GM12878 (cell line): ENCODE data around the gene CMSS1. TPM values are rescaled to one million over a fixed set of nuclear protein-coding genes. Genes with fewer than 3 reads are reported as not detected.

ENCODE experiments used
- ATAC-seq: fragments of 200-7000 bp; cut with Tn5 transposase; 3 replicates; pipeline ENCODE4 v1.9.1; 2020; ENCODE audit warnings: mild to moderate bottlenecking, moderate library complexity
- BruUV-seq: library from RNA; stranded (reverse); fragments of 400-500 nt; replicated peaks from 2 replicates; lab custom pipeline; 2021; lab: Mats Ljungman, UMichigan
- CTCF ChIA-PET: fragments of 300-600 bp; sonication (Branson Sonifier 250); formaldehyde crosslinking; extraction: SDS; loops from one replicate; lab custom pipeline; 2021; ENCODE audit warnings: inconsistent platforms; lab: Yijun Ruan, JAX
- POLR2A ChIA-PET: fragments of 350-600 bp; formaldehyde crosslinking; extraction: SDS; loops from one replicate; lab custom pipeline; 2021; ENCODE audit warnings: inconsistent platforms; lab: Charles Lee
- RAD21 ChIA-PET: fragments of 300-600 bp; sonication (Branson Sonifier 250); formaldehyde crosslinking; loops from one replicate; lab custom pipeline; 2023; ENCODE audit warnings: antibody characterized with exemption; ENCODE audit not compliant: unreplicated experiment; lab: Charles Lee
- SMC1A ChIA-PET: fragments of 300-600 bp; sonication (Branson Sonifier 250); formaldehyde crosslinking; loops from one replicate; lab custom pipeline; 2023; ENCODE audit not compliant: unreplicated experiment, uncharacterized antibody; lab: Charles Lee
- DNase-seq: peaks from one replicate; pipeline ENCODE4 v3.0.0-alpha.2; 2011; ENCODE audit warnings: low read depth, low spot score
- FAIRE-seq: peaks from 3 replicates; lab custom pipeline; 2011; peaks lifted over from hg19 to GRCh38; lab: Jason Lieb, UNC
- H2AFZ ChIP-seq: 2 replicates; pipeline ENCODE4 v1.6.0; 2011; ENCODE audit warnings: low read depth, low read length, control low read depth; ENCODE audit not compliant: control insufficient read depth
- H3K27ac ChIP-seq: 2 replicates; pipeline ENCODE4 v1.5.1; 2011; ENCODE audit warnings: control low read depth; ENCODE audit not compliant: control insufficient read depth, insufficient read depth
- H3K27me3 ChIP-seq, 2 experiments: replicated peaks in 1 of 2; 2 replicates each; pipeline versions ENCODE4 v1.6.0 to v1.6.1; 2011; ENCODE audit warnings: low read length in 1 of 2; ENCODE audit not compliant: control insufficient read depth in 2 of 2, insufficient read depth in 2 of 2
- H3K36me3 ChIP-seq, 2 experiments: 2 replicates each; pipeline ENCODE4 v1.5.1; 2011; ENCODE audit warnings: low read length in 1 of 2; ENCODE audit not compliant: control insufficient read depth in 2 of 2, insufficient read depth in 2 of 2
- H3K4me1 ChIP-seq: 2 replicates; pipeline ENCODE4 v1.6.1; 2011; ENCODE audit warnings: mild to moderate bottlenecking, low read length, moderate library complexity, mixed read lengths; ENCODE audit not compliant: control insufficient read depth, insufficient read depth
- H3K4me2 ChIP-seq: 2 replicates; pipeline ENCODE4 v1.6.0; 2011; ENCODE audit warnings: control low read depth; ENCODE audit not compliant: control insufficient read depth, insufficient read depth
- H3K4me3 ChIP-seq: fragments of 200-600 bp; sonication (generic); 2 replicates; pipeline ENCODE4 v1.5.1; 2016
- H3K79me2 ChIP-seq: 2 replicates; pipeline ENCODE4 v1.6.0; 2011; ENCODE audit warnings: low read length; ENCODE audit not compliant: control insufficient read depth, insufficient read depth
- H3K9ac ChIP-seq: 2 replicates; pipeline ENCODE4 v1.8.0; 2011; ENCODE audit warnings: low read length, control low read depth, mixed read lengths; ENCODE audit not compliant: control insufficient read depth, insufficient read depth
- H3K9me3 ChIP-seq: replicated peaks from 3 replicates; pipeline ENCODE4 v1.5.1; 2011; ENCODE audit warnings: mild to moderate bottlenecking, low read length; ENCODE audit not compliant: control insufficient read depth, insufficient read depth
- H4K20me1 ChIP-seq: 2 replicates; pipeline ENCODE4 v1.6.0; 2011; ENCODE audit not compliant: control insufficient read depth, insufficient read depth
- CEBPB ChIP-seq, 2 experiments: fragments of 150-350 bp in 1 of 2; IDR thresholded peaks; 2 replicates each; pipeline ENCODE4 v1.6.1; 2012 to 2014; ENCODE audit warnings: low read depth in 2 of 2, low read length in 2 of 2, borderline replicate concordance in 1 of 2, inconsistent platforms in 1 of 2
- CHD1 ChIP-seq: IDR thresholded peaks from 2 replicates; pipeline ENCODE4 v1.6.1; 2012; ENCODE audit warnings: low read depth, low read length, improper control_type of control experiment
- IKZF2 ChIP-seq, 2 experiments: fragments of 450-650 bp; IDR thresholded peaks; 2 replicates each; pipeline ENCODE4 v1.6.1; 2017; ENCODE audit warnings: mild to moderate bottlenecking in 2 of 2, moderate library complexity in 2 of 2
- JUNB ChIP-seq: IDR thresholded peaks from 2 replicates; pipeline ENCODE4 v1.6.1; 2016; ENCODE audit warnings: antibody characterized with exemption, mild to moderate bottlenecking
- NBN ChIP-seq: fragments of 450-650 bp; IDR thresholded peaks from 2 replicates; pipeline ENCODE4 v1.6.1; 2016
- POLR2AphosphoS2 ChIP-seq: IDR thresholded peaks from 2 replicates; pipeline ENCODE4 v1.6.1; 2011; ENCODE audit warnings: low read depth, mild to moderate bottlenecking, low read length, improper control_type of control experiment, moderate library complexity
- POU2F2 ChIP-seq: IDR thresholded peaks from 3 replicates; pipeline ENCODE4 v1.6.1; 2011; ENCODE audit warnings: low read depth, mild to moderate bottlenecking, low read length, borderline replicate concordance
- RAD51 ChIP-seq: fragments of 450-650 bp; IDR thresholded peaks from 2 replicates; pipeline ENCODE4 v1.6.1; 2016; ENCODE audit warnings: moderate library complexity, mild to moderate bottlenecking, inconsistent platforms
- SMC3 ChIP-seq: IDR thresholded peaks from 2 replicates; pipeline ENCODE4 v1.6.1; 2011; ENCODE audit warnings: low read length, improper control_type of control experiment, borderline replicate concordance
- SREBF1 ChIP-seq: IDR thresholded peaks from 2 replicates; pipeline ENCODE4 v1.6.1; 2012; ENCODE audit warnings: mild to moderate bottlenecking, low read length
- SREBF2 ChIP-seq: IDR thresholded peaks from 2 replicates; pipeline ENCODE4 v1.6.1; 2012; ENCODE audit warnings: mild to moderate bottlenecking, low read length
- TAF1 ChIP-seq: IDR thresholded peaks from 2 replicates; pipeline ENCODE4 v1.6.1; 2011; ENCODE audit warnings: mild to moderate bottlenecking, low read depth, low read length, borderline replicate concordance
- TARDBP ChIP-seq: IDR thresholded peaks from 2 replicates; pipeline ENCODE4 v1.6.1; 2016; ENCODE audit warnings: borderline replicate concordance
- TCF3 ChIP-seq: IDR thresholded peaks from 2 replicates; pipeline ENCODE4 v1.6.1; 2012; ENCODE audit warnings: low read depth, mild to moderate bottlenecking, low read length, borderline replicate concordance; ENCODE audit not compliant: insufficient read depth
- YBX1 ChIP-seq: fragments of 450-650 bp; IDR thresholded peaks from 2 replicates; pipeline ENCODE4 v1.6.1; 2016; ENCODE audit warnings: antibody characterized with exemption
- WGBS: methylation state at CpG from one replicate; pipeline ENCODE4 v1.1.6; 2016; ENCODE audit warnings: low lambda C conversion rate; ENCODE audit not compliant: insufficient replicate concordance, insufficient coverage; ENCODE audit errors: missing lambda C conversion rate; 5-methylcytosine and 5-hydroxymethylcytosine counted together
- in situ Hi-C: fragments of 300-500 bp; cut with MboI; formaldehyde crosslinking; loops from 9 replicates; pipeline ENCODE4 v1.14.3; 2018; ENCODE audit warnings: mixed read lengths
- intact Hi-C: fragments of 100-400 bp; cut with micrococcal nuclease; formaldehyde crosslinking; loops from one replicate; pipeline ENCODE4 v1.14.2; 2022; ENCODE audit not compliant: unreplicated experiment
- polyA plus RNA-seq, 11 experiments: library from polyadenylated mRNA; depleted of rRNA in 4 of 11; unstranded in 6 of 11; stranded (reverse) in 5 of 11; fragments of >200 nt; fragmentation: Nextera tagmentation in 4 of 11; fragmentation: Illumina TruSeq in 1 of 11; extraction: Ambion mirVana in 4 of 11; extraction: Trizol in 1 of 11; gene quantifications; 1 replicate in 1 of 11; 2 replicates in 10 of 11; pipeline versions ENCODE4 v1.2.1 to v1.2.3, GENCODE V29; 2011 to 2016; ENCODE audit warnings: inconsistent platforms in 2 of 11, missing spikeins in 2 of 11, low read depth in 1 of 11
- total RNA-seq, 4 experiments: library from RNA; depleted of rRNA in 3 of 4; stranded (reverse); fragments of >200 nt in 3 of 4; fragmentation: Illumina TruSeq in 1 of 4; extraction: Trizol in 1 of 4; gene quantifications; 2 replicates each; pipeline versions ENCODE4 v1.2.1 to v1.2.3, GENCODE V29; 2013 to 2021
- TF ChIP-seq, protein P1 (sequence below): IDR thresholded peaks from 2 replicates; pipeline ENCODE4 v1.6.1; 2011; ENCODE audit warnings: borderline replicate concordance, low read depth, mild to moderate bottlenecking, moderate library complexity, low read length; ENCODE audit not compliant: insufficient read depth, poor library complexity, severe bottlenecking

The CMSS1 gene
- total and polyA plus RNA-seq, 10 of the 15 experiments (the other 5 are each of a cell fraction or from before 2014, with no cell fraction given) = 31.0 to 118 (median 70.1) TPM

DNA sequence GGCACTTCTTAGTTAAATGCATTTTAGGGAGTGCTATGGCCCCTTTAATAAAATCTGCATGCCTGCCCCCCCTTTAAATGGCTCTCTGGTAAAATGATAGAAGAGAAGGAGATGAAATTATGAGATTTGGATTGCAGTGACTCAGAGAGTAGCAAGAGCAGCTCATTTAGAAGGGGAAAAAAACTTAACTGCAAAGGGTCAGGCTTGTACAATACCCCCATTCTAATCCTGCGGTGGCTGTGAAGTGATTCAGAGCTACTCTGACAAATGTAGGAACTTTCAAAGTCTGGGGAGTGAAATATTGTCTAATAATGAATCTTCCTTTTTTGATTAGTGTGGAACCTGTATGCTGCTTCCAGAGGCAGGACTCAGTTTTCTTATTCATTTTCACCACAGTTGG is 399.1 kb downstream of the CMSS1 start:
- Histone ChIP-seq H3K36me3 (no peaks in the 10 kb centered on the region), H3K4me2 (no peak overlapping the region), H3K27me3 (no peaks in the 10 kb centered on the region; a peak in 1 of 4 replicates), H3K27ac (no peak overlapping the region), H3K9me3 (no peaks in the 10 kb centered on the region), H3K79me2 (no peaks in the 10 kb centered on the region), H3K4me3 (no peak overlapping the region), H4K20me1 (no peaks in the 10 kb centered on the region), H3K4me1 (no peaks in the 10 kb centered on the region), H2AFZ (no peak overlapping the region), H3K9ac (no peak overlapping the region)
- CTCF ChIA-PET = no interaction called here
- 94% methylated on average over 1 of the region's 1 CpG for WGBS
- POLR2A ChIA-PET = no interaction called here
- intact Hi-C loops = no loop called here
- no TSS peak for BruUV-seq
- RAD21 ChIA-PET = no interaction called here
- SMC1A ChIA-PET = interaction anchor here (0.6 kb wide), 1 partner anchor 250 kb away, joined by 3 read pairs; no protein-coding TSS in a partner anchor
- FAIRE-seq (no peak), DNase-seq (no peak), ATAC-seq (no peak)
- TF ChIP-seq JUNB (no peak), RAD51 (no peak)
- in situ Hi-C loops = no loop called here

DNA sequence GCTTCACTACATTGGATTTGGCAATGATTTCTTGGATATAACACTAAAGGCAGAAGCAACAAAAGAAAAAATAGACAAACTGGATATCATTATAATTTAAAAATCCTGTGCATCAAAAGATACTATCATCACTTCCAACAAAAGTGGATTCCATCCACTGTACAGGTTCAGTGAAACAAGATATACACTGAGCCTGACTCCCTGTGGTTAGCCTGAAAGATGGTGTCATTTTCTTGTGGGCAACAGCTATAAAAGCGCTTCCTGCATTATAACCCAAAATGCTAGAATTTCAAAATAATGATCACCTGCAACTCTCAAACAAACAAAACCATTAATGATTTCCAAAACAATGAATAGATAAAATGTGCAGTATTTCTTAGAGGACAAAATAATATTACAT is 403.5 kb downstream of the CMSS1 start:
- H3K4me1 ChIP-seq = no peaks in the 10 kb centered on the region
- in situ Hi-C loops = no loop called here
- ChIA-PET RAD21 (no interaction called here), SMC1A (no interaction called here), CTCF (no interaction called here)
- H2AFZ ChIP-seq = no peak overlapping the region
- no peak overlapping the region for H3K27ac ChIP-seq
- DNase-seq = no peak
- H3K27me3 ChIP-seq = no peaks in the 10 kb centered on the region; a peak in 1 of 4 replicates
- H3K9me3 ChIP-seq = no peaks in the 10 kb centered on the region
- H3K4me3 ChIP-seq = no peak overlapping the region
- intact Hi-C loops = no loop called here
- H4K20me1 ChIP-seq = no peaks in the 10 kb centered on the region
- no peaks in the 10 kb centered on the region for H3K36me3 ChIP-seq
- no TSS peak for BruUV-seq
- FAIRE-seq = no peak
- 100% methylated on average over 1 of the region's 1 CpG for WGBS
- ATAC-seq = no peak
- no peak overlapping the region for H3K4me2 ChIP-seq
- H3K9ac ChIP-seq = no peak overlapping the region
- H3K79me2 ChIP-seq = no peaks in the 10 kb centered on the region
- no peak for TF ChIP-seq POLR2AphosphoS2
- no peak for TF ChIP-seq TARDBP
- TF ChIP-seq SREBF2 = no peak
- TF ChIP-seq POU2F2 = no peak
- TF ChIP-seq SREBF1 = no peak
- TF ChIP-seq, protein P1, sequence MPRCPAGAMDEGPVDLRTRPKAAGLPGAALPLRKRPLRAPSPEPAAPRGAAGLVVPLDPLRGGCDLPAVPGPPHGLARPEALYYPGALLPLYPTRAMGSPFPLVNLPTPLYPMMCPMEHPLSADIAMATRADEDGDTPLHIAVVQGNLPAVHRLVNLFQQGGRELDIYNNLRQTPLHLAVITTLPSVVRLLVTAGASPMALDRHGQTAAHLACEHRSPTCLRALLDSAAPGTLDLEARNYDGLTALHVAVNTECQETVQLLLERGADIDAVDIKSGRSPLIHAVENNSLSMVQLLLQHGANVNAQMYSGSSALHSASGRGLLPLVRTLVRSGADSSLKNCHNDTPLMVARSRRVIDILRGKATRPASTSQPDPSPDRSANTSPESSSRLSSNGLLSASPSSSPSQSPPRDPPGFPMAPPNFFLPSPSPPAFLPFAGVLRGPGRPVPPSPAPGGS = no peak
- TF ChIP-seq TAF1 = no peak
- TF ChIP-seq NBN = no peak
- no peak for TF ChIP-seq CHD1
- TF ChIP-seq TCF3 = no peak
- TF ChIP-seq CEBPB (IDR thresholded peaks at IDR 0.05; ENCODE audit: borderline replicate concordance in 1 of 2, low read depth in 2 of 2, low read length in 2 of 2) = no peak
- TF ChIP-seq IKZF2 (IDR thresholded peaks at IDR 0.05) = no peak
- no peak for TF ChIP-seq YBX1
- TF ChIP-seq SMC3 = no peak
- TF ChIP-seq, all 136 proteins: peak for 0
- POLR2A ChIA-PET = no interaction called here
